ENCODE measurements around the gene RAB7B. TPM values are rescaled to one million over a fixed set of nuclear protein-coding genes. Genes with fewer than 3 reads are reported as not detected.

Gene RAB7B
- total RNA-seq, 4 donors from 2014 or later = 0.26 to 22.5 (median 8.0) TPM

GRCh38 chr1:206023695-206024094 is 20.5 kb upstream of the RAB7B start, which contains the start of gene CTSE:
CTSE (minus strand) TSS chr1:206023895; CDS start chr1:206023791, 104 bp downstream.
- H3K27ac ChIP-seq = no peak within 1 kb of the TSS

DNA sequence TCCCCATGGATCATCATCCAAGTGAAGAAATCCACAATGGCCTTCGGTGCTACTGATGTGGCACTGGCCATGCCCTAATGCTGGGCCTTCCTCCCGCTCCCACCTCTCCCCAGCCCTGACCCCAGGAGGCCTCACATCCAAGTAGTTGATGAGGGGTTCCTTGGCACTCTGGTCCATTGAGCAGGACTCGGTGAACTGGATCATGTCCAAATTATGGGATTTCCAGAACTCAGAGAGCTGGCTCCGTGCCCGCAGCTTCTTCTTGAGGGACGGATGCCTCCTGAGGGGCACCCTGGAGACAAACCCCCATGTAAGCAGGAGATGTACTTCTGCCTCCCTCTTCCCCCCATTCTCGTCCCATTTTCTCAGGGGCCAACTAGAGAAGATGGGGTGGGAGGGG is 19.6 kb upstream of the RAB7B start:
- intact Hi-C loops (cut with DNase I; ENCODE audit: low total_unique reads) = no loop called here
- DNase-seq = no peak
- H3K36me3 ChIP-seq = no peaks in the 10 kb centered on the region
- no peak overlapping the region for H3K4me3 ChIP-seq
- no peak overlapping the region for H3K27ac ChIP-seq
- H3K4me1 ChIP-seq = no peaks in the 10 kb centered on the region
- no peak for TF ChIP-seq POLR2A (IDR thresholded peaks at IDR 0.05)
- TF ChIP-seq CTCF (IDR thresholded peaks at IDR 0.05) = no peak
- H3K27me3 ChIP-seq = no peaks in the 10 kb centered on the region
- no peaks in the 10 kb centered on the region for H3K9me3 ChIP-seq

More at GRCh38 chr1:206023695-206024094, 20.5 kb upstream of the RAB7B start, which contains the start of gene CTSE:
- H3K27me3 ChIP-seq = no peaks in the 10 kb centered on the region
- no peak for TF ChIP-seq POLR2A (IDR thresholded peaks at IDR 0.05)
- no peak for TF ChIP-seq CTCF (IDR thresholded peaks at IDR 0.05)
- H3K4me1 ChIP-seq = no peaks in the 10 kb centered on the region
- no peak for DNase-seq
- intact Hi-C loops (cut with DNase I; ENCODE audit: low total_unique reads) = no loop called here
- no peaks in the 10 kb centered on the region for H3K9me3 ChIP-seq
- H3K36me3 ChIP-seq = no peaks in the 10 kb centered on the region
- no peak within 1 kb of the TSS for H3K4me3 ChIP-seq

DNA sequence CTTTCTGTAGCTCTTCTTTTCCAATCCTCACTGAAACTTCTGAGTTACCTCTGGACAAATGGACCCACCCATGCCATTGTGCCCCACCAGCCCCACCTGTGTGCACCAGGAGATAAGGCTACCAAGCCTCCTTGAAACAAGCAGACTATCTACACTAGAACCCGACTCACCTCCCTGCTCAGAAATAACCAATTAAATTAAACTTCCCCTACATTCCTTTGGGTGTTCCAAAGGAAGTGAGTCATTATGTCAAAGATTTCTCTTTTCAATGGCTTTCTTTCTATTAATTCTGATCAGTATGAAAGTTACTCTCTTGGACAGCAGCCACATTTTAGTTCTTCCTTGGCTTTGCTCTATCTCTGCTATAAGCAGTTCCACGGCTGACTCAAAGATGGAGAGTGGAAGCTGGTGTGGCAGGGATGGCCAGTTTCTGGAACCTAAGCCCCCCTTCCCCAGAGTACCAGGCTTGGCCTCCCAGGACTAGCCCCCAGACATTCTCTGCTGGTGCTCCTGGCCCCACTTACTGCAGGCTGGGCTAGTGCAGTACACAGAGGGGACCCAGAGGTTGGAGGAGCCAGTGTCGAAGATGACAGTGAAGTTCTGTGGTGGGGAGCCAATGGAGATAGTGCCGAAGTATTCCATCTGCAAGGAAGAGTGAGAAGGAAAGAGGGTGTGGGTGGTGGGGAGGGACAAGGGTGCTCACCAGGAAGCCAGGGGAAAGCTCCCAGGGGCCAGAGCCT is 18.6 kb upstream of the RAB7B start:
- Histone ChIP-seq H3K4me3 (no peak overlapping the region), H3K4me1 (no peaks in the 10 kb centered on the region), H3K27me3 (no peaks in the 10 kb centered on the region), H3K36me3 (no peaks in the 10 kb centered on the region), H3K9me3 (no peaks in the 10 kb centered on the region), H3K27ac (no peak overlapping the region)
- no peak for DNase-seq
- no peak for TF ChIP-seq POLR2A (IDR thresholded peaks at IDR 0.05)
- TF ChIP-seq CTCF (IDR thresholded peaks at IDR 0.05) = no peak
- intact Hi-C loops (cut with DNase I; ENCODE audit: low total_unique reads) = no loop called here

DNA sequence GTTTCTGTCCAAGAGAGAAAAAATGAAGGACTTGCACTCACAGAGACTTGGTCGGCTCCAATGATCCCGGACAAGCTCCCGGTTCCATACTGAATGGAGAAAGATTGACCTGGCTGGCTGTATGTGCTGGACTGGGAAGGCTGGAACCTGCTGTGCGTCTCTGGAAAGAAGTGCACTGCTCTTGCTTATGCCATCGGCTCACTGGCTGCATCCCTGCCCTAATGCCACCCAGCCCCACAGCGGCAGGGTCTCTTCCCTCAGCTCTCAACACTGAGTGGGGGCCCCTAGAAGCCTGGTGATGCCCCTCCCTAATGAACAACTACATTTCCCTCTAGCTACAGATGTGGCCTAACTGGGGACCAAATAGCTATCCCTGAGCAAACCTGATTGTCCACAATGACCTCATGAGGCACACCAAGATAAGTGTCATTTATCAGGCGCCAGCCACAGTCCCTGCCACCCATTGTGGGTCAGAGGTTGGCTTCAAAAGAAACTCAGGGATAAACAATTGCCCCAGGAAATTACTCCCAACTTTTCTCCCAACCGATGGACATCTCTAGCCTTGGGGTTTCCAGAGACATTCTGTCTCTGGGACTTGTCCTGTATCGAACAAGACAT is 17.9 kb upstream of the RAB7B start:
- H3K4me3 ChIP-seq = no peak overlapping the region
- H3K36me3 ChIP-seq = no peaks in the 10 kb centered on the region
- no peaks in the 10 kb centered on the region for H3K9me3 ChIP-seq
- no peak overlapping the region for H3K27ac ChIP-seq
- DNase-seq = no peak
- intact Hi-C loops (cut with DNase I; ENCODE audit: low total_unique reads) = no loop called here
- H3K4me1 ChIP-seq = no peaks in the 10 kb centered on the region
- no peak for TF ChIP-seq CTCF (IDR thresholded peaks at IDR 0.05)
- TF ChIP-seq POLR2A (IDR thresholded peaks at IDR 0.05) = no peak
- no peaks in the 10 kb centered on the region for H3K27me3 ChIP-seq

GRCh38 chr1:206020393-206021007 is 17.3 kb upstream of the RAB7B start:
- no peak for DNase-seq
- Histone ChIP-seq H3K4me3 (no peak overlapping the region), H3K27me3 (no peaks in the 10 kb centered on the region), H3K36me3 (no peaks in the 10 kb centered on the region), H3K4me1 (no peaks in the 10 kb centered on the region), H3K27ac (no peak overlapping the region), H3K9me3 (no peaks in the 10 kb centered on the region)
- intact Hi-C loops (cut with DNase I; ENCODE audit: low total_unique reads) = no loop called here
- TF ChIP-seq POLR2A (IDR thresholded peaks at IDR 0.05) (no peak), CTCF (IDR thresholded peaks at IDR 0.05) (no peak)

All from uterus (tissue), 4 donors.